ENCODE data around the gene SLF1.
A peak's percentile ranks its signal among the peaks of the same experiment; 100 is the strongest.

The SLF1 gene

DNA sequence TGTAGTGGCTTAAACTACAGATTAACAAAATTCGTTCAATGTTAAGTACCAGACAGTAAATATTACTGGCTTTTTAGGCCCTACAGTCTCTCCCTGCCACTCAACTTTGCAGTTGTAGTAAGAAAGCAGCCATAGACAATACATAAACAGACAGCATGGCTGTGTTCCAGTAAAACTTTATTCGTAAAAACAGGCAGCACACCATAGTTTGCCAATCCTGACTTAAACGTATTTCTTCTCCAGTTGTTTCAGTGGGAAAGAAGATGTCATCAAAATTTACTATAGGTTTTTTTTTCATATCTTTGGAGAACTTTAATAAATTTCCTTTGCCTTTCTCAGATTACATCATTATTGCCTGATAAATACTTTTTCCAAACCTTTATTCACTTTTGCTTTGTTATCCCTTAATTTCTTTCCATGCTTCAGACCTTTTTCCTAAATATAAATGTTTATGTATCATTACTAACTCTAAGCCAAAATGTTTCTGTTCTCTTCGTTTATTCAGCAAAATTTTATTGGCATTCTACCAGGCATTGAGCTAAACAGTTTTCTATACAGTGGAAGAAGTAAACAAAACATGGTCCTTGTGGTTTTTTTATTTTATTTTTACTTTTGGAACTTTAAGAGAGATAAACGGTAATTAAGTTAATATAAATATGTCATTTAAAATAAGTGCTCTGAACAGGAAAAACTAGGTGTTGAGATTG is 64.5 kb downstream of the SLF1 start:
- H3K27me3 Mint-ChIP-seq: no peaks in the 10 kb centered on the region
- H3K27ac Mint-ChIP-seq: no peak overlapping the region
- DNase-seq: no peak
- H3K4me1 Mint-ChIP-seq: no peaks in the 10 kb centered on the region
- H3K9me3 Mint-ChIP-seq: no peaks in the 10 kb centered on the region
- H3K4me3 Mint-ChIP-seq: no peak overlapping the region
- CTCF ChIA-PET: interaction anchor here (0.6 kb wide), 1 partner anchor 55 kb away, joined by 3 read pairs; no protein-coding TSS in a partner anchor
- peaks cover 15% of the 10 kb centered on the region for H3K36me3 Mint-ChIP-seq

GRCh38 chr5:94689908-94690307 is 71.4 kb downstream of the SLF1 start:
- Mint-ChIP-seq H3K27me3 (no peaks in the 10 kb centered on the region), H3K9me3 (no peaks in the 10 kb centered on the region), H3K4me3 (no peak overlapping the region), H3K27ac (no peak overlapping the region), H3K4me1 (no peaks in the 10 kb centered on the region), H3K36me3 (peaks cover 20% of the 10 kb centered on the region)
- DNase-seq: no peak
- CTCF ChIA-PET: no interaction called here

- H3K4me3 Mint-ChIP-seq: no peak overlapping the region
- no peak overlapping the region for H3K27ac Mint-ChIP-seq
- H3K36me3 Mint-ChIP-seq: peaks cover 20% of the 10 kb centered on the region
- CTCF ChIA-PET: interaction anchor here (0.9 kb wide), 1 partner anchor 166 kb away, joined by 3 read pairs; no protein-coding TSS in a partner anchor
- no peaks in the 10 kb centered on the region for H3K27me3 Mint-ChIP-seq
- no peaks in the 10 kb centered on the region for H3K9me3 Mint-ChIP-seq
- H3K4me1 Mint-ChIP-seq: no peaks in the 10 kb centered on the region
- no peak for DNase-seq
Observed at GRCh38 chr5:94690778-94691177, 72.3 kb downstream of the SLF1 start.

DNA sequence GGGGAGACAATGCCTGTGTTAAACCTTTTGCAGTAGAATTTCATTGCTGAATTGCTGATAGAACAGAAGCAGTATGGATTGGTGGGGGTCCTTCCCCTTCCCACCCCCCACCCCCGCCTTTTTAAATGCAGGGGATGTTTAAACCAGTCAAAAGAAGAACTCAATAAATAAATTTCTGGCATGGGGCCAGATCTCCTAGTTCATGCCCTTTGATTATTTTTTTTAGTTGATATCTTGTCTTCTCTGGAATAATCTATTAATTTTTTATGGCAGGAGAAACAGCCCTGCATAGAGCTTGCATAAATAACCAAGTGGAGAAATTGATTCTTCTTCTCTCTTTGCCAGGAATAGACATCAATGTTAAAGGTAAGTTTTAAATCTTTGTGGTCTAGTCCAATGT is 72.8 kb downstream of the SLF1 start:
- CTCF ChIA-PET: interaction anchor here (0.9 kb wide), 1 partner anchor 166 kb away, joined by 3 read pairs; no protein-coding TSS in a partner anchor
- Mint-ChIP-seq H3K4me1 (no peaks in the 10 kb centered on the region), H3K4me3 (no peak overlapping the region), H3K27me3 (no peaks in the 10 kb centered on the region), H3K9me3 (no peaks in the 10 kb centered on the region), H3K27ac (no peak overlapping the region), H3K36me3 (peaks cover 20% of the 10 kb centered on the region)
- no peak for DNase-seq

DNA sequence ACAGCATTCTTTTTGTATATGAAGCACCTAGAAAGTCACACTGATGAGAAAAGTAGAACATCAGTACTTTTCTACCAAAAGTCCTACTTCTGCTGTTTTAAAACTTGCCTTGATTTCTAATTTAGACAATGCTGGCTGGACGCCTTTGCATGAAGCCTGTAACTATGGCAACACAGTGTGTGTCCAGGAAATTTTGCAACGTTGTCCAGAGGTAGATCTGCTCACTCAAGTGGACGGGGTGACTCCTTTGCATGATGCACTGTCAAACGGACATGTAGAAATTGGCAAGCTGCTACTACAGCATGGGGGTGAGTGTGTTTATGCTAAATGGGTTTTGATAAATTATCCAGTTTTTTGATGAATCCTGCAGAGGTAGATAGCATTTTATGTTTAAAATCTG is 73.5 kb downstream of the SLF1 start:
- Mint-ChIP-seq H3K9me3 (no peaks in the 10 kb centered on the region), H3K4me3 (no peak overlapping the region), H3K27ac (no peak overlapping the region), H3K36me3 (peaks cover 18% of the 10 kb centered on the region), H3K4me1 (no peaks in the 10 kb centered on the region), H3K27me3 (no peaks in the 10 kb centered on the region)
- CTCF ChIA-PET: interaction anchor here (0.7 to 1.5 kb wide), 4 partner anchors 76 to 778 kb away, joined by 3 to 8 read pairs (median 4); no protein-coding TSS in a partner anchor
- DNase-seq: no peak

DNA sequence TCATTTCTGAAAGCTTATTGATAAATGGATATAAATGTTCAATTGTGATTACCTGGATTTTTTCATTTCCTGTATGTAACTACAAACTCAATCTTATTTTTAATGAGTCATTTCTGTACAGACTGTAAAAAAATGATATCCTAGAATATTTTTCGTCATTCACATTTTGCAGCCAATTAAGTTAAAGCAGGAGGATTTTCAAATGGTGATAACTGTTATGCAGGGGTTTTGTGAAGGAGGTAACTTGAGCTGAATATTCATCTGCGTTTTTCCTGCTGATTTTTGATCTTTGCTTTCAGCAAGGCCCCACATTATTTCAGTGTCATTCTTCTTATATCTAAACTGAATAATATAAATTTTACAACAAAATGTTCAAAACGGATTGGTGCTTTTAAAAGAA is 74.1 kb downstream of the SLF1 start:
- no peak overlapping the region for H3K4me3 Mint-ChIP-seq
- no peaks in the 10 kb centered on the region for H3K4me1 Mint-ChIP-seq
- H3K27me3 Mint-ChIP-seq: no peaks in the 10 kb centered on the region
- no peak for DNase-seq
- no peaks in the 10 kb centered on the region for H3K9me3 Mint-ChIP-seq
- no peak overlapping the region for H3K27ac Mint-ChIP-seq
- H3K36me3 Mint-ChIP-seq: peaks cover 14% of the 10 kb centered on the region
- CTCF ChIA-PET: interaction anchor here (0.7 to 1.5 kb wide), 7 partner anchors 77 to 779 kb away, joined by 3 to 8 read pairs (median 3); no protein-coding TSS in a partner anchor

GRCh38 chr5:94693043-94693822 is 74.8 kb downstream of the SLF1 start:
- H3K36me3 Mint-ChIP-seq: peaks cover 14% of the 10 kb centered on the region
- H3K27ac Mint-ChIP-seq: no peak overlapping the region
- H3K27me3 Mint-ChIP-seq: no peaks in the 10 kb centered on the region
- H3K9me3 Mint-ChIP-seq: no peaks in the 10 kb centered on the region
- H3K4me3 Mint-ChIP-seq: no peak overlapping the region
- CTCF ChIA-PET: interaction anchor here (0.7 to 1.5 kb wide), 6 partner anchors 78 to 779 kb away, joined by 3 to 8 read pairs (median 3); no protein-coding TSS in a partner anchor
- DNase-seq: no peak
- no peaks in the 10 kb centered on the region for H3K4me1 Mint-ChIP-seq

DNA sequence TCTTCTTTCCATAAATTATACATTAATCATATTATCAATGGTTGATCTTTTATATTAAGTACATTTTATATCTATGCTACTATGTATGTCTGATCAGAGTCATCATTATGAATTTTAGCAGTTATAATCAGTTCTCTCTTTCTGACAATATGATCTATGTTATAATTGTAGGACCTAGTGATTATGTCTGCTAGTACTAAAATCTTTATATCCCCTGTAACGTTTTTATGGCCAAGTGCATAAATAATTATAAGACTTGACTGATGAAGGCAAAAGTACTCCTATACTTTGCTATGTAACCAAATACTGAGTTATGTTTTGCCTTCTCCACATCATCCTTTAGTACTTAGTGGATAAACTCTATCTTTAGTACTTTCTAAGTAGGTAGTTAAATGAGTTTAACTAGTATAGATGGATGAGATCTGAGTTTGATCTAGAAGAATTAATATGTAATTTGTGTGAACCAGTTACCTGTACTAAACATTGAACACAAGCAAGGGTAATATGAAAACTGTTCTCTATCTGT is 75.4 kb downstream of the SLF1 start:
- H3K4me1 Mint-ChIP-seq: no peaks in the 10 kb centered on the region
- H3K9me3 Mint-ChIP-seq: no peaks in the 10 kb centered on the region
- H3K27ac Mint-ChIP-seq: no peak overlapping the region
- no peaks in the 10 kb centered on the region for H3K27me3 Mint-ChIP-seq
- peaks cover 12% of the 10 kb centered on the region for H3K36me3 Mint-ChIP-seq
- CTCF ChIA-PET: interaction anchor here (1.4 to 1.5 kb wide), 2 partner anchors 162 to 169 kb away, joined by 3 to 8 read pairs; no protein-coding TSS in a partner anchor
- no peak for DNase-seq
- H3K4me3 Mint-ChIP-seq: no peak overlapping the region

- CTCF ChIA-PET: interaction anchor here (0.9 kb wide), 1 partner anchor 171 kb away, joined by 3 read pairs; no protein-coding TSS in a partner anchor
- Mint-ChIP-seq H3K4me1 (no peaks in the 10 kb centered on the region), H3K27ac (no peak overlapping the region), H3K4me3 (no peak overlapping the region), H3K27me3 (no peaks in the 10 kb centered on the region), H3K36me3 (peaks cover 9% of the 10 kb centered on the region), H3K9me3 (no peaks in the 10 kb centered on the region)
- no peak for DNase-seq
Observed at GRCh38 chr5:94694671-94695070, 76.2 kb downstream of the SLF1 start.

DNA sequence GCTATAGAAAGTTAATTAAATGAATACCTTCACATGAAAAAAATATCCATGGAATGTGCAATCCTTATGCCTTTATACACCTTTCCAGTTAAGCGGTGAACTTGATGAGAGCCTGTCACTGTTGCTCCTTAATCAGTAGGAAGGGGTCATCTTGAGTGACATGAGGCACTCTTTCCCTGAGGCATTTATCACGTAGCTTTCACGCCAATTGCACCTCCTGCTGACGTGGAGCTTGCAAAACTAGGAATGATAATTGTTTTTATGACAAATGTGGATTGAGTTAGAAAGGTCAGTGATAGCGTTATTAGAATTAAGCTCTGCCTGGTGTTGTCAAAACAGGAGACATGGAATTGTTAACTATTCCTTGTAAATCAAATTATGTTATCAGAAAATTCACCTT is 79.7 kb downstream of the SLF1 start:
- DNase-seq: no peak
- Mint-ChIP-seq H3K36me3 (peaks cover 3% of the 10 kb centered on the region), H3K4me3 (no peak overlapping the region), H3K27ac (no peak overlapping the region), H3K9me3 (no peaks in the 10 kb centered on the region), H3K27me3 (no peaks in the 10 kb centered on the region), H3K4me1 (peaks cover 13% of the 10 kb centered on the region)
- CTCF ChIA-PET: no interaction called here

GRCh38 chr5:94699562-94699961 is 81.1 kb downstream of the SLF1 start:
- CTCF ChIA-PET: no interaction called here
- Mint-ChIP-seq H3K4me1 (peaks cover 14% of the 10 kb centered on the region), H3K27ac (no peak overlapping the region), H3K9me3 (no peaks in the 10 kb centered on the region), H3K36me3 (peaks cover 3% of the 10 kb centered on the region), H3K27me3 (no peaks in the 10 kb centered on the region), H3K4me3 (no peak overlapping the region)
- DNase-seq: no peak

GRCh38 chr5:94700592-94700991 is 82.1 kb downstream of the SLF1 start:
- Mint-ChIP-seq H3K4me1 (peaks cover 14% of the 10 kb centered on the region), H3K4me3 (no peak overlapping the region), H3K27ac (no peak overlapping the region), H3K36me3 (peaks cover 3% of the 10 kb centered on the region), H3K27me3 (no peaks in the 10 kb centered on the region), H3K9me3 (no peaks in the 10 kb centered on the region)
- CTCF ChIA-PET: interaction anchor here (1.3 kb wide), 1 partner anchor 37 kb away, joined by 3 read pairs; no protein-coding TSS in a partner anchor
- DNase-seq: no peak

DNA sequence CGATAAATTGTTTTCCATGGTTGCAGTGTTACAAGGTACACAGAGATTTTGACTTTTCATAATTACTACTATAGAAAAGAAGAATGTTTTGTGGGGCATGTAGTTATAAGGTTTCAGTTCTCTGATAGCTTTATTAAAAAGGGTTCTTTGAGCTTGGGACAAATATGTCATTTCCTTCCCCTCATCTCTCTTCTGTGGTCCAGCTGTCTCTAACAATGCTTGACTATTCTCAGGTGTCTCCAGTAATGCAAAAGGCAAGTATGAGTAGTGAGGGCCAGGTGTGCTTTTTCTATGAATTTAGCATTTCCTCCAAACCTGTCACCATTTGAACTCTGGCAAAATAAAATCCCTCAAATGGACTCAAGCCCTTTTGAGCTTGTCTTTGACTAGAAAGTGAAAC is 84.3 kb downstream of the SLF1 start:
- Mint-ChIP-seq H3K36me3 (peaks cover 3% of the 10 kb centered on the region), H3K9me3 (no peaks in the 10 kb centered on the region), H3K4me1 (peaks cover 14% of the 10 kb centered on the region), H3K27me3 (no peaks in the 10 kb centered on the region), H3K4me3 (no peak overlapping the region), H3K27ac (peak overlapping the region; percentile 29)
- CTCF ChIA-PET: no interaction called here
- no peak for DNase-seq

GRCh38 chr5:94705427-94705826 is 87.0 kb downstream of the SLF1 start:
- DNase-seq: no peak
- Mint-ChIP-seq H3K36me3 (peaks cover 7% of the 10 kb centered on the region), H3K9me3 (no peaks in the 10 kb centered on the region), H3K27me3 (no peaks in the 10 kb centered on the region), H3K4me3 (no peak overlapping the region), H3K4me1 (peaks cover 12% of the 10 kb centered on the region), H3K27ac (no peak overlapping the region)
- CTCF ChIA-PET: no interaction called here

Data from activated naive CD4-positive, alpha-beta T cell treated with anti-CD3 and anti-CD28 coated beads, Interleukin-2, amount 10 ng/mL, durations not matched to agents 7 days and 5 days (primary cell).